NCI-H1436 treated with DMSO at 0.1 percent for 48 hours (cell line): ENCODE results near the gene PLCH1.
"Not testable (repeated sequence)": the region's sequence is repeated elsewhere in the genome, so short reads cannot be mapped to it uniquely, and the experiment has no call there.

Source experiments
- DNase-seq: peaks from one replicate; lab custom pipeline; 2025; lab: John Stamatoyannopoulos, UW

PLCH1 gene

DNA sequence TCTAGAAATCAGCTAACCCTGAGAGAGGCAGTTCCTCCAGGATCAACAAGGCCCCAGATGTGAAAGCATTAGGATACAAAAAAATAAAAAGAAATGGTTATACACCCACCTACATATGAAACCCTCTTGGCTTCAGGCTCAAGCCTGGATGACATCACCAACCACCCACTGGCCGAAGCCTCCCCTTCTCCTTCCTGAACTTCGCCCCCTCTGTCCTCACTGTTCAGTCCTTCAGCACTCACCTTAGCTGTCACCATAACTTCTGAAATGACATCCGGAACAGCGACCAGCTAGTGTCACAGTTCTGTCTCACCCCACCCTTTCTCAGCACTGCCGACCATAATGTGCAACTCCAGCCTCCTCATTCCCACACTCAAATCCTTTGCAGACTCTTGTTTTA, 98.7 kb downstream of the PLCH1 start:
- no peak for DNase-seq

DNA sequence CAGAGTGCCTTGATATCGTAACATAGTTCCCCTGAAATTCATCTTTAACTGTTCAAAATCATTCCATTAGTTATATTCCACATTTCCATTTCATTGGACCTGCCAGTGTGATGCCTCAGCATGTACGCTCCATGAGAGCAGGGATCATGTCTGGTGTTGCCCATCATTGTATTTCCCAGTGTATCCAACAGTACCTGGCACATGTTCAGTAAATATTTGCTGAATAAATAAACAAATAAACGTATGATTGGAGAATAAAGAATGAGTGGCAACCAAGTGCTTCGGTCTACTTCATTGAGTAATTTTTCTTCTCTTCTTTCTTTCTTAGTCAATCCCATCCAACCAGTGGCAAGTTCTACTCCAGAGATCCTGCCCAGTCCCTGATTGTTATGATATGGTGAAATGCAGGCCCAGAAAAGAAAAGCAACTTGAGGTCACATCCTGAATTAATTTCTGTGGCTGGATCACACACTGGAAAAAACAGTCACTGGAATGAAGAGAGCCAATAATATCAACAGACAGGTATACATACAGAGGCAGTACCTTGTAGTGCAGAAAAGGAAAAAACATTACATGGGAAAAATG, 101.2 kb downstream of the PLCH1 start:
- DNase-seq: no peak

DNA sequence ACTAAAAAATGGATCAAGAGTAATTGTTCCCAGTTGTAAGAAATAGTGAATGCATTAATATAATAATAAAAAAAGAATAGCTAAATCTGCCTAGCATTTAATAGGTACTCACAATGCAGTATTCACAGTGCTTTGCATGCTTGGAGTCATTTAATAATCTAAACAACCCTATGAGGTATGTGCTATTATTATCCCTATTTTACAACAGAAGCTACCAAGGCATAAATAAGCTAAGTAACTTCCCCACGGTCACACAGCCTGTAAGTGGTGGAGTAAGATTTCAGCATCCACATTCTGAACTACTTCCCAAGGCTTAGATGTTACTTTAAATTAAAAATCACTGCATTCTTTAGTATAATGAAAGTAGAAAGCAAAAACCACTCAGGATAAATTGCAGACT, 102.9 kb downstream of the PLCH1 start:
- no peak for DNase-seq

DNA sequence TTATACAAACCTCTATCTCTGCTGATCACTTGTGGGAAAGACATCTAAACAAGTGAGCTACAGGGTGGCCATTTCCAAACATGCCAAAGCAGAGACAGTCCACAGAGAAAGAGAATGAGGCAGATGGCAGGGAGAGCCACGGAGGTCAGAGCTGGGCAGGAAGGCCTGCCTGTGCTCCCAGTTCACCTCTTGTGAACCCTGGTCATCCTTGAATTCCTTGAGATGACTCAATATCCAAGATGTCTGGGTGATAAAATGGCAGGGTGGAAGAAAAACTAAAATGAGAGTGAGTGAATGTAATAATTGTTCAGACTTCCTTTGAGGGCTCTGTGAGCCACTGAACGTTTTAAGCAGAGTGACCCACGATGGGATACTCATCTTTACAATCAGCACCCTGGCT, 104.8 kb downstream of the PLCH1 start:
- DNase-seq: no peak

DNA sequence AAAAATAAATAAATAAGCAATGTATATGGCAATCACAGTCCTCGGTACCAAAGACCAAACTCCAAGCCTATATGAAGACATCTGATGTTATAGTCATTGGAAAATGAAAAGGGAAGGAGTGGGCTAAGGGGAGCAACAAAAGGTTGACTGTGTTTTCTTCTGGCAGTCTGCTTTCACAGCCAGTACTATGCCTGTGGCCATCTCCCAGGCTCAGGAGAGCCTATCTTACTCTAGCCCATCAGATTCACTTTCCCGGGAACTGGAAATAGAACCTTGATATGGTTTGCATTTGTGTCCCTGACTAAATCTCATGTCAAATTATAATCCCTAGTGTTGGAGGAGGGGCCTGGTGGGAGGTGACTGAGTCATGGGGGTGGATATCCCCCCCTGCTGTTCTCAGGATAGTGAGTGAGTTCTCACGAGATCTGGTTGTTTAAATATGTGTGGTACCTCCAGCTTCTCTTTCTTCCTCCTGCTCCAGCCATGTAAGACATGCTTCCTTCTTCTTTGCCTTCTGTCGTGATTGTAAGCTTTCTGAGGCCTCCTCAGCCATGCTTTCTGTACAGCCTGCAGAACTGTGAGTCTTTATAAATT, 105.3 kb downstream of the PLCH1 start:
- DNase-seq: no peak

GRCh38 chr3:155638461-155638860, 106.4 kb downstream of the PLCH1 start:
- not testable (repeated sequence) for DNase-seq

DNA sequence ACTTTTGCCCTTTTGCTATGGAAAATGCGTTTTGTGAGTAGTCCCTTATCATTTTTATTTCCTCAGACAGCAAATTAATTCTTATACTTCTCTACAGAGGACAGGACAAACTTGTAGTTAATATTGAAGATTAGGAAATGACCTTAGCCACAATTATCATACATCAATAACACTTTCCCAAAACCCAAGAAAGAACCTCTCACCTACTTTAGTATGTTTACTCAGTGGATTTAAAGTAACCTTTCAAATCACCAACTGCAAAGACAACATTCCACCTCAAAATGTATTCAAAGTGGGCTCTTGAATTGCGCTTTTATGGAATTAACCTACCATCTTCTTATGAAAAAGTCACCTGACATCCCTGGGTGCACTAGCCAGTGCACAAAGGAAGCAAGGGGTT, 107.3 kb downstream of the PLCH1 start:
- no peak for DNase-seq

- DNase-seq: no peak
Measured at GRCh38 chr3:155635056-155635455, 109.8 kb downstream of the PLCH1 start.

DNA sequence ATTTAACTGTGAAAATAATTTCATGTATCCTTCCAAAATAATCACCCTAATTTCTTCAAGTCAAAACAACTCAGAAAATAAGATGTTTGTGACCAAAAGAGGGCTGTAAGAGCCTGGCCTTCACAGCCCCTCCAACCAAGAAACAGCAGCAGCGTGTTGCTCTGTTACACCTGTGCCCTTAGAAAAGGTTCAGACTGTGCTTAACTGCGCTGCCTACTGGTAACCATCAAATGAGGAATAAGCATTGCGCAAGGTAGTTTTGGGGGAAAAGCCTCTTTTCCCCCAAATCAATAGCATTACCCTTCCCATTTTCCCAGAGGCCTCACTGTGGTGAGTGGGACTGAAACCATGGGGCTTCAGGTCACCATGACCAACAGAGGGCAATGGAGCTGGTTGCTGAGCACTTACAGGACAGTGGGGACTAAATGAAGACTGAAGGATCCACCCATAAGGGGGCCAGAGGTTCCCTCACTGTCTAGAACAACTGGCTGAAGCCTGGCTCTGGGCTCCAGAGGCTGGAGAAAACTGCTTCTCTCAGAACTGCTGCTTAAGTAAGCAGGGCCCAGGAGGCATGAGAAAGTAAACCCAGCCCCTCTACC, 110.7 kb downstream of the PLCH1 start:
- DNase-seq: no peak

DNA sequence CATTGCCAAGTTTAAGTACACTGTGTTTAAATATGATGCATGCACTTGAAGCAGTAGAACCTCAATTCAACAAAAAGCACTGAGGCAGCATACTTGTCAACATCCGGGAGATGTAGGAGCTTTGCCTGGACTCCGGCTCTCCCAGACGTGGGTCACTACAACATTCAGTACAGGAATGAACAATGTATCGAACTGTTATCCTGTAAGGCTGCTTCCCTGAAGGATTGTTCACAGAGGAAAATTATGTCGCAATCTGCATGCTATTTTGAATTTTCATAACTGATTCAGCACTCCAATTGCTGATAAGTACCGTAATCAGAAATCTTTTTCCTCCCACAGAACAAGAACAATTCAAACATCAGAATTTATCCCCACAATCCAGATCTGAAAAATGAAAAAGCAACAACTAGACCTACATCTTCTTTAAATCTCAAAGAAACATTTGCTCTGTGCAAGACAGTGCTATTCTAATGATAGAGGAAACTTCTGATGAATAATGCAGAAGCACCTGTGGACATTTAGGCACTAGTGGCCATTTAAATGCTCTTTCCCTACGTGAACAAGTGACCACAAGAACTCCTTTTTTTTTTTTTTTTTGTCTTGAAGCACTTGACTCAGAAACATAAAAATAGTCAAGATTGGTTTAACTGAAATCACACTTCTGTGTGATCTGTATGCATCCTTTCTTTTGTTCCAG, 113.4 kb downstream of the PLCH1 start:
- no peak for DNase-seq

DNA sequence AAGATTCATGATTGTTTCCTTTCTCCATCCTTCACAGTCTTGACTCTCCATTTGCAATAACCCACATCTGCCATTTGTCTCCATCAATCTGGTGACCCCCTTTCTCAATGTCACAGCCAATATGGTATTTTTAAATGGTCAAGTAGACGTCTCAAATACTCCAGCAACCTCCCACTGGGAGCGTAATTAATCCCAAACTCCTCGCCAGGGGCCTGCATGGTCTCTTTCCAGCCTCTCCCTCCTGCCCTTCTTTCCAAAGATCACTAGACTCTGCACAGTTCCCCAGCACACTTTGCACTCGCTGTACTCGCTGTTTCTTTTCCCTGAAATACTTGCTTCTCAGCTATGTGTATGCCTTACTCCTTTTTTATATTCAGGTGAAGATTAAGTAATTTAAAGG, 115.3 kb downstream of the PLCH1 start:
- no peak for DNase-seq

GRCh38 chr3:155629056-155629455, 115.8 kb downstream of the PLCH1 start:
- no peak for DNase-seq

DNA sequence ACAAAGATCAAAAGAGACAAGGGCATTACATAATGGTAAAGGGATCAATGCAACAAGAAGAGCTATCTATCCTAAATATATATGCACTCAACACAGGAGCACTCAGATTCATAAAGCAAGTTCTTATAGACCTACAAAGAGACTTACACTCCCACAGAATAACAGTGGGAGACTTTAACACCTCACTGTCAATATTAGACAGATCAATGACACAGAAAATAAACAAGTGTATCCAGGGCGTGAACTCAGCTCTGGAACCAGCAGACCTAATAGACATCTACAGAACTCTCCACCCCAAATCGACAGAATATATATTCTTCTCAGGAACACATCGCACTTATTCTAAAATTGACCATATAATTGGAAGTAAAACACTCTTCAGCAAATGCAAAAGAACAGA, 122.2 kb downstream of the PLCH1 start:
- DNase-seq: not testable (repeated sequence)

- not testable (repeated sequence) for DNase-seq
Measured at GRCh38 chr3:155620552-155620951, 124.3 kb downstream of the PLCH1 start.

GRCh38 chr3:155619118-155619915, 125.6 kb downstream of the PLCH1 start:
- DNase-seq: no peak

- no peak for DNase-seq
Measured at GRCh38 chr3:155618543-155618942, 126.3 kb downstream of the PLCH1 start.

GRCh38 chr3:155617346-155617925, 127.4 kb downstream of the PLCH1 start:
- DNase-seq: no peak

DNA sequence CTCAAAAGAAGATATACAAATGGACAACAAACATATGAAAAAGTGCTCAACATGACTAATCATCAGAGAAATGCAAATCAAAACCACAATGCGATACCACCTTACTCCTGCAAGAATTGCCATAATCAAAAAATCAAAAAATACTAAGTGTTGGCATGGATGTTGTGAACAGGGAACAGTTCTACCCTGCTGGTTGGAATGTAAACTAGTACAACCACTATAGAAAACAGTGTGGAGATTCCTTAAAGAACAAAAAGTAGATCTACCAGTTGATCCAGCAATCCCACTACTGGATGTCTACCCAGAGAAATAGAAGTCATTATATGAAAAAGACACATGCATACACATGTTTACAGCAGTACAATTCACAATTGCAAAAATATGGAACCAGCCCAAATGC, 129.7 kb downstream of the PLCH1 start:
- not testable (repeated sequence) for DNase-seq

DNA sequence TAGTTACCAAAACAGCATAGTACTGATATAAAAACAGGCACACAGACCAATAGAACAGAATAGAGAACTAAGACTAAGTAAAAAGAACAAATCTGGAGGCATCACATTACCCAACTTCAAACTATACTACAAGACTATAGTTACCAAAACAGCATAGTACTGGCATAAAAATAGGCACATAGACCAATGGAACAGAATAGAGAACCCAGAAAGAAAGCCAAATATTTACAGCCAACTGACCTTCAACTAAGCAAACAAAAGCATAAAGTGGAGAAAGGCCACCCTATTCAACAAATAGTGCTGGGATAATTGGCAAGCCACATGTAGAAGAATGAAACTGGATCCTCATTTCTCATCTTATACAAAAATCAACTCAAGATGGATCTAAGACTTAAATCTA, 130.5 kb downstream of the PLCH1 start:
- DNase-seq: not testable (repeated sequence)

DNA sequence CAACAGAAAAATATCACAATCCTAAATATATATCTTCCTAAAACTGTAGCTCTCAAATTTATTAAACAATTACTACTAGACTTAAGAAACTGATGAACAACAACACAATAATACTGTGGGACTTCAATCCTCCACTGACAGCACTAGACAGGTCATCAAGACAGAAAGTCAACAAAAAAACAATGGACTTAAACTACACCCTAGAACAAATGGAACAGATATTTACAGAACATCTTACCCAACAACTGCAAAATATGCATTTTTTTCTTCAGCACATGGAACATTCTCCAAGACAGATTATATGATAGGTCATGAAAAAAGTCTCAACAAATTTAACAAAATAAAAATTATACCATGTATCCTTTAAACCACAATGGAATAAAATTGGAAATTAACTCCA, 133.4 kb downstream of the PLCH1 start:
- DNase-seq: no peak

GRCh38 chr3:155609586-155609985, 135.3 kb downstream of the PLCH1 start:
- DNase-seq: no peak
